GM19023 (cell line): ENCODE data around the gene EPHA8.

Source experiments
- ATAC-seq: cut with Tn5 transposase; IDR thresholded peaks from one replicate; pipeline ENCODE4 v1.9.1; 2021; ENCODE audit warnings: mild to moderate bottlenecking, moderate library complexity; ENCODE audit not compliant: unreplicated experiment

EPHA8 gene

DNA sequence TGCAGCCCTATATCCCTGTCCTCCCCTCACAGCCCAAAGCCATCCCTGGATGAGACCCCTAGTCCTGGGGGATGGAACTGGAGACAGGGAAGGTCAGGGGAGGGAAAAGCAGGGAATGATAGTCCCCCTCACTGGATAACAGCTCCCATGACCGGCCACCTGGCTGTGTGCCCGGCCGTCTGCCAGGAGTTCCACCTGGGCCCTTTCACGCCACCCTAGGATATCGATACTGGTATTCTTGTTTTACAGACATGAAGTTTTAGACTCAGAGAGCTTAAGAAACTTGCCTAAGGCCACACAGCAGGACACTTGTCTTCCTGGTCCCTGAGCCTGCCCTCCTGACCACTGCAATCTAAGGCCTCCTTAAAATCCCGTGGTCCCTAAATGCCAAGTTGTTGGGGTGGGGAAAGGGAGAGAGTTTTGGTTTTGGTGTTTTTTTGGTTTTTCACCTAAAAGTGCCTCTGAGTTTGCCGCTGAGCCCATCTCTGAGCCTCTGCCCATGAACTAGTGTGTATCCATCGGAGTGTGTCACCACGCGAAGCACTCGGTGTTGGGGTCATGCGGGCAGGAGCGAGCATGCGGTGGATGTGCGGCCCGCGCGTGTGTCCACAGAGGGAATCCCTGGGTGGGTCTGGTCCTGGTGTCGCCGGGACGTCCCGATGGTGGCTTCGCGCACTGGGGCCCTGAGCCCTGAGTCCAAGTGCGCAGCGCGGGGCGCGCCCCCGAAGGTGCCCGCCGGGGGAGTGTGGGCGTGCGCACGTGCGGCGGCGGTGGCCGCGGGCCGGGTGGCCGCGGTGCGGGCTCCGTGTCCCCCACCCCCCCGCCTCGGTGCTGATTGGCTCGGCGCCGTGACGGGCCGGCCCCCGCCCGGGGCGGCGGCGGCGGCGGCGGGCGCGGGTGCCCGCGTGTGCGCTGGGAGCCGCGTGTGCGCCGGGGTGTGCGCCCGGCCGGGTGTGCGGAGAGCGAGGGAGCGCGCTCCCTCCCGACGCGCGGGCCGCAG, at the start of gene EPHA8:
EPHA8 (plus strand) TSS at position 906 of the 1,000 bp plus-strand sequence. CDS start 147 bp downstream, outside the sequence.
- no peak for ATAC-seq

DNA sequence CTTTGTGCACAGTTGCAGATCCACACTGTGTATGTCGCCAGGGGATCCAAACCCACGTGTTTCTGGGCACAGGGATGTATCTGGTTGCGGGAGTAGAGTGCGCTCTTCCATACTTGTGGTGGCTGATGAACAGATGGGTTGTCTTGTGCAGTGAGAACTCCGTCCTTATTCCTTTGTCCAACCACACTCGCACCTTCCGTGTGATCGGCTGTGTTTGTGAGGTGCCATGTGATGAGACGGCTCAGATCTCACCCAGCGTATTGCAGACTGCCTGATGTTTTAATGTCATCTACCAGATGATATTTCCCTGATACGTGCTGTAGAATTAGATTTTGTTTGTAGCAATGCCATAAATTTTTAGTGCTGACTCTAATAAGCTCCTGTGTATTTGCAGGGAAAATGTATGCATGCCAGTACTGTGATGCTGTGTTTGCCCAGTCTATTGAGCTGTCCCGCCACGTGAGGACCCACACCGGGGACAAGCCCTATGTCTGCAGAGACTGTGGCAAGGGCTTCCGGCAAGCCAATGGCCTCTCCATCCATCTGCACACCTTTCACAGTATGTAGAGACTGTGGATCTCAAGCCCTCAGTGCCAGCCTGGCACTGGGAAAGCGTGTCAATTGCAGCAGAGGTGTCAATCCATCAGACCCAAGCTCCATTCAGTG, 46.2 kb upstream of the EPHA8 start:
- ATAC-seq: no peak

DNA sequence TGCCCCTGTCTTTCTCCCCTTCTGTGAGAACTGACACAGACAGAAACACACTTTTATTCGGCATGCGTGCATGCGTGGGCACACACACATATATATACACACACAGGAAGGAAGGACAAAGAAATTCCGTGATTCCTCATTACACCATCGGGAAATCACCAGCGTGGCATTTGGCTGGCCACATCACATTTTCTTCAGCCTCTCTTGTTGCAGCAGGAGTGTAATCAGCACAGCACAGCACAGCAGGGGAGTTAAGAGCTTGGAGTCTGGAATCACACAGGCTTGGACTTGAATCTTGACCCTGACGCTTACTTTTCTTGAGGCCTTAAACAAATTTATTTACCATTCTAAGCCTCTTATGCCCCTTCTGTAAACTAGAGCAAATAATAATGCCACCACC, 45.3 kb upstream of the EPHA8 start:
- no peak for ATAC-seq

DNA sequence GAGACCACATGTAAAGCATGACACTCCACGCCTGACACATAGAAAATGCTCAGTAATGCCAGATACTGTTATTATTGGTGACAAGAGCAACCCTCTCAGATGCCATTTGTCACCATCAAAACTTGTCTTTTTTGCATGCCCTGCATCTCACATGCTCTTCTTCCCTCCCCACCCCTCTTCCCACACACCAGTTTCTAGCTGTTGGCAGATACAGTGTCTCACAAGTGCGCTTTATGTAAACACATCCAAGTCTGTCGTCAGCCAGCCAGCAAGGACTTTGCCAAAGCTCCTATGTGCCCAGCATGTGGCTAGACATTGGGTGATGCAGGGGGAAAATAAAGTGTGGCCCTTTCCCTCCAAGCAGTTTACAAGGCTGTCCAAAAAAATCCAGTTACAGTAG, 44.9 kb upstream of the EPHA8 start:
- no peak for ATAC-seq

DNA sequence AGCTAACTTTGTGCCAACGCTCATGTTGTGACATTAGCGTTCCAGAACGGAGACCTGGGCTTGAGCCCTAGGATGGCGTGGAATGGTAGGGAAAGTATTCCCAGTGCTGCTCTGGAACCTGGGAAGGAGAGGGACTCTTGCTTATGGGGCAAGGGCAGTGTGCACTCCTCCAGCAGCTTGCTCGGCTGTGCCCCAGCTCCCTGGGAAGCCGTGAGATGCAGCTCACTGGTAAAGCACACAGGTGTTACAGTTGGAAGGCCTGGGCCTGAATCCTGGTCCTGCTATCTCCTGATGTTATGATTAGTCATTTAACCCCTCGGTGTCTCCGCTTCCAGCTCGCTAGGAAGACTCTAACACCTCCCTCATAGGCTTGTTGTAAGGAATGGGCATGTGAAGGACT, 42.4 kb upstream of the EPHA8 start:
- ATAC-seq: no peak

DNA sequence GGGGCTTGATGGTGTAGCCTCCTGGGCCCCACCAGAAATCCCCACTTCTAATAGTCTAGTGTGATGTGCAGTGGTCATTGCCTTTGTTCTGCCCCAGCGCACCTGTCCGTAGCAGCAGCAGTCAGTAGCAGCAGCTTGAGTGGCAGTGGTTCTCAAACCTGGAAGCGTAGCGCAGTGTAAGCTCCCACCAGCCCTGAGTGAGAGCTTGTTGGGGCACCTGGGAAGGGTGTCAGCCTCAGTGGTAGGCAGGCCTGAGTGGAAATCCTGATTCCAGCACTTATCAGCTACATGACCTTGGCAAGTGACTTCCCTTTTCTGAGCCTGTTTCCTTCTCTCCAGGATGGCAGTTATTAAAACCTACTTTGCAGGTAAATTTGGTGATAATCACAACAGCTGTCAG, 41.6 kb upstream of the EPHA8 start:
- ATAC-seq: no peak

DNA sequence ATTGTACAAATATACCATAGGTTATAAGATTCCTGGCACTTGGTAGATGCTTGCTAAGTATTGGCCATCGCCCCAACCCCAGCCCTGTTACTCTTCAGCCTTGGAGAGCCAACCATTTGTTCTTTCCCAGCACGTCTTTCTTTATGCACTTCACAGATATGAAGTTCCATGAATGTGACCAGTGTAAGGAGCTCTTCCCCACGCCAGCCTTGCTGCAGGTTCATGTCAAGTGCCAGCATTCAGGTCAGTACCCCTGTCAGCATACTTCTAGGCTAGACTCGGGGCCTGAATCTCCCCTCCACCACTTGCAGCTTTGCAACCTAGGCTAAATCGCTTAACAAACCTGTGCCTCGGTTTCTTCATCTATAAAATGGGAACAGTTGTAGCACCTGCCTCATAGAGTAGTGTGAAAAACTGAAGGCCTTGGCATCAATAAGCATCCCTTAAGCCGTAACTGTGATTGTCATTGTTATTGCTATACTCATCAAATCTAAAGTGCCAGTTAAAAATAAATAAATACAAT, 41.0 kb upstream of the EPHA8 start:
- ATAC-seq: no peak

DNA sequence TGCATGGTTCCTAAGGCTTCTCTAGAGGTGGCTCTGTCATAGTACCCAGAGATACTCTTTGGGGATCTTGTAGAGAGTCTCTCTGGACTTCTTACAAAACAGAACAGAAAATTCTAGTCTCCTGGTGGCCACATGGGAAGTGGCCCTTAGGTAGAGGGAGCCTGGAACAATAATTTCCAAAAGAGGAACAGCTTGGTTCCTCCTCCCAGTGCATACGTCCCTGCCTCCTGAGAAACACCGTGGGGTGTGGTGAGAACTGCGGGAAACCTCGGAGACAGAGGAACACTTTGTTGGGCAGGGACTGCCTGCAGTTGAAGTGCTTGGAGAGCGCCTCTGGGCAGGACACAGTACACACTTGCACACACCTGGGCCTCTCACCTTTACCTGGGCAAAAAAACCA, 38.8 kb upstream of the EPHA8 start:
- no peak for ATAC-seq

DNA sequence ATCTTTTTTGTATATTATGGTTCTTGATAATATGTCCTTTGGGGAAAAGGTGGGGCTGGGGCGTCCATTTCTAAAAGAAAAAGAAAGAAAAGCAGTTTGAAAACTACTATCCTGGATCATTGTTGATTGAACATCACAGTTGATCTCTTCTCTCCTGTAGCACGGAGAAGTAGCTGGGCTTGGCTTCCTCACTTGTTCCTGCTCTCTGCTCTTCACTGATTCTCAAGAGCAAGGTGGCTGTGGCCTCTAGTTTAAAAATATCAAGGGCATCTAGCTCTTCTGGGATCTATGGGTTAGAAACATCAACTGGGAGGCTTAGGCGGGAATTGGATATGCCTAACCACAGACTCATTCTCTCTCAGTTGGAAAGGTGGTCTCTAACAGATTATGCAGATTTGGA, 38.1 kb upstream of the EPHA8 start:
- ATAC-seq: no peak

DNA sequence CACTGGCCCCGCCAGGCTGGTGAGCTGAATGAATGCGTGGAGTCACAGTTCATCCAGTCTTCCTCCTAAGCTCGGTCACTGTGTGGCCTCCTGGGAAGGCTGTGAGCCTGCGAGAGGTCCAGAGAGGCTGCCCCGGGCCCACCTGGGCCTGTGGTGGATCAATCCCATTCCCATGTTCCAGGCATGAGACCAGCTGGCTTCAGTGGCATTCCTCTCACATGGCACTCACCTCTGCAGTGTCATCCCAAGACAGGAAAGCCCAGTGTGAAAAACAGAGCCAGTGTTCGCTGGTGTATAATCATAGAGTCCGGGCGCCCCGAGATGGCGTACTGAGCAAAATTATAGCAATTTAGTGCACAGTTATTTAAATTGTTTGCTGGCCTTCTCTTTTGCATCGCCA, 37.6 kb upstream of the EPHA8 start:
- ATAC-seq: no peak

DNA sequence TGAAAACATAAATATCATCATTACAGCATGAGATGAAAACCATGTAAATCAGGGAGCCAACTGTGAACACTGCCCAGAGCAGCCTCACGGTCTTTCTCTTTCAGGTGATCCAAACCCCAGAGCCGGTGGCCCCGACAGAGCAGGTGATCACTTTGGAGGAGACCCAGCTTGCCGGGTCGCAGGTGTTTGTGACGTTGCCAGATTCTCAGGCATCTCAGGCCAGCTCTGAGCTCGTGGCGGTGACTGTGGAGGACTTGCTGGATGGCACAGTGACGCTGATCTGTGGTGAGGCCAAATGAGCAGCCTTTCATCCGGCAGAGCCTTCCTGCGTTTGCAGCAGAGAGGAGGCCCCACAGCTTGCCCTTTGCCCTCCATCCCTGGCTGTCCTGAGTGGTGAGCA, 37.2 kb upstream of the EPHA8 start:
- ATAC-seq: no peak

DNA sequence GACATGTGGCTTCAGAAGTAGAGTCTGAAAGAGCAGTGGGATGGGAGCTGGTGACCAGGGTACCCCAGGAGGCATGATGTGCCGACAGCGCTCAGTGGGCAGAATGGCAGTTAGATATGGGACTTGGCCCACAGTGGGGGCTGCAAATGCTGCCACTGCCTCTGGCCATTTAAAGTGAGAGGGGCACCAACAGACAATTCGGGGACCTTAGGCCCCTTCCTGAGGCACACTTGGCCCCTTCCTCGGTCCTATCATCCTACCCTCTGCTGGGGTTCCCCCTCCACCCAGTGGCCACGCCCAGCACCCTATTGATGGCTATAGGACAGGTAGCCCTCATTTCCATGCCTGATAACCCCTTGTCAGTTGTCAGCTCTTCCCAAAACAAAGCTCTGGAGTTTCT, 36.6 kb upstream of the EPHA8 start:
- ATAC-seq: no peak

DNA sequence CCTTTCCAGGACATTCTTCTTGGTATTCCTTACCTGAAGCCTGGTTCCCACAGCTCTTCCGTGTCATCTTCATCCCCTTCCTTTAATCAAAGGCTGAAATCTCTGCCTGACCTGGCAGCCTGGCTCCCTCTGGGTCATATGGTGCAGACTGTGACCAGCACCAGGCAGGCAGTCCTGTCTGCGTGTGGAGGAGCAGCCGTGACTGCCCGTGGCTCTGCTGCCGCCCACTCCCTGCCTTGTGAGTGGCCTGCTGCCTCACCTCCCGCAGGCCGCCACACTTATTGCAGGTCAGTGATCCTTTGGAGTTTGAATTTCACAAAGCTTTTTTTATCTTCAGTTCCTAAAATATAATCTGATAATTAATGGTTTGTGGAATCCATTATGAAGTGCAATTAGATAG, 36.2 kb upstream of the EPHA8 start:
- ATAC-seq: no peak

DNA sequence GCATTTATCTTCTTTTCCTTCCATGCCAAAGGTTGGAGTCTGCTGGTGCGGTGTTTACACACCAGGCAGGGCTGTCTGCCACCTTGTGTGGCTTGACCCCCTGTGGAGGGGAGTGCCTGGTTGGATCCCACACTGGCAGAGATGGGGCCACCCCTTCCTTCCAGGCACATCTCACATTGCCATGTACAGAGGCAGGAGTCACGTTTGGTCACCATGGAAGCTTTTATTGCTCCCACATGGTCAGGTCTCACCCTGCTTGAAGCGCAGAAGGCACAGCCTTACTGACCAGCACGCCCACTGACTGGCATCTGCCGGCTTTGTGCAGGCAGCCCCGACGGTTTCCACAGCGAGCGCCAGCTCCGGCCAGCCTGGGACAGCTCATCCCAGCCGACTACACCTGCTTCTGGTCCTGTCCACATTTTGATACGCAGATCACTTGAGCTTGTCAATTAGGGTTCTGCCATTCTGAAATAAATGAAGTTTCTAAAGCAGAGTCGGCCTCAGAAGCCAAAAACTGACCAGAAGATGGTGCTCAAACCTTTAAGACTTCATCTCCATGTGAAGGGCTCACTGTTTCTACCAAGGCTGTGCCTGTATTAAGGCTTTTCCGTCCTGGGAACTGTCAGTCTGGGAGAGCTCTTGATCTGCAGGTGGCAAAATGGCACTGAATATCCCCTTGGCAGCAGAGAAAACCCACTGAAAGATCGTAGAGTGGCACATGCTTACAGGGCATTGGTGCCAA, 35.6 kb upstream of the EPHA8 start:
- ATAC-seq: no peak

DNA sequence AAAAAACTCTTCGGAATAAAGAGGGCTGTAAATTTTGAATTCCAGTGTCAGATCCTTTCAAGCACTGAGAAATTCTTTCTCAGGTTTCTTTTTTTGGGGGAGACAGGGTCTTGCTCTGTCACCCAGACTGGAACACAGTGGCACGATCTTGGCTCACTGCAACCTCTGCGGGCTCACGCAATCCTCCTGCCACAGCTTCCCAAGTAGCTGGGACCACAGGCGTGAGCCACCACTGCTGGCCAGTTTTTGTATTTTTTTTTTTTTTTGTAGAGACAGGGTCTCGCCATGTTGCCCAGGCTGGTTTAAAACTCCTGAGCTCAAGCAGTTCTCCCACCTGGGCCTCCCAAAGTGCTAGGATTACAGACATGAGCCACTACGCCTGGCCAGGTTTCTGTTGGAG, 34.8 kb upstream of the EPHA8 start:
- ATAC-seq: no peak

DNA sequence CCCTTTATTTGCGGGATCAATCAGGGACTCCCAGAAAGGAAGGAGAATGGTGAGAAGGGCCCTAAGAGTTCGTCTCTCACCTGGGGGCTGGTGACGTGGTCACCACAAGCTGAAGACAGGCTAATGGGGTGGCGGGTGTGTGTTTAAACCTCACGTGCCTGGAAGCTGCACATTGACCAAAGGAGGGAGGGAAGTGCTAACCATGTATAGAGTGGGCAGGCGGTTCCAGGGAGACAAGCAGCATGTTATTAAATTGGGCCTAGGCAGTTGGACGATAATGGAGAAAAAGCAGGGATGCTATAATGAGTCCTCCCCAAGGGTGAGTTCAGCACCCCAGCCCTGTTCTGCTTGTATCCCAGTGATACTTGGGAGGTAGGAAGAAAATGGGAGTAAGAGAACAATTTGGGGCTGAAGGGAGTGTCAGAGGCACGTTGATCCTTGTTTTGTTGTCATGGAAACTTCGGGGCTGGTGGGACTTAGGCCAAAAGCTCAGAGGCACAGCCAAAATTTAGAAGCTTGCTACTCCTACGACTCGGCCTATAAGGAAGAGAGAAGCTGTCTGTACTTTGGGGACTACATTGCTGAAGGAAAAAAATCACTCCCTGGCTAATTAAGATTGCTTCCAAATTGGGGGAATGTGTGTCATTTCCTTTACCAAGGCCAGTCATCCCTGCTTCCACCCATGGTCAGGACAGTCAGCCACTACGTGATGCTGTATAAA, 33.2 kb upstream of the EPHA8 start:
- no peak for ATAC-seq

DNA sequence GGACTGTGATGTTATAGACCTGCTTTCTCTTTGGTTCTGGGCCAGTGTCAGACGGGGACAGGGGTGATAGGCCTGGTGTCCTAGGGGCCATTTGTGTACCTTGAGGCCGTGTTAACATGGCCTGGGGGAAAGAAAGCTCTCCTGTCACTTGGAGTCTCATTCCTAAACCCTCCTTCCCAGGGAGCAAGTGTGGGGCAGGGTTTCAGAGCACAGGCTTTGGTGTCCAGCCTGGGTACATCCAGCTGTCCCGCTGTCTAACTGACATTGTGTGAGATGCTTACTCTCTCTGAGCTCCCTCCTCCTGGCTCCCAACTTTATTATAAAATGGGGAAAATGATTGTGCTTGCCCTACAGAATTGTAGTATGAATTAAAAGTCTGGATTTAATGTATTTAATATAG, 32.6 kb upstream of the EPHA8 start:
- no peak for ATAC-seq

DNA sequence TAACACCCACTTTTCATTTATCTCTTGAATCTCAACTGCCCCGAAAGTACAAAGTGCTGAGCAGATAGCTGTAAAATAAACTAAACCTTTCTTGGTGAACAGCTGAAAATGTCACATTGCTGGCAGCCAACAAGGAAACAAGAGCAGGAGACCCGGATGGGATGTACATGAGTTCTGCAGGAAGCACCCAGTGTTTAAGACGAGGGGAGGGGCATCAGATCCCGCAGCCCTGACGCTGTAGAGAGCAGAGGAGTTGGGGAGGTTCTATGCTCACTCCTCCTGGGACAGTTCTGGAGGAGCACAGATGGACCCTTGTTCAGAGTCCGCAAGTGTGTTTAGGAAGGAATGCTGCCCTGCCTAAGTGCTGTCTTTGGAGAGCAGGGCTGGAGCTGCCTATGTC, 32.0 kb upstream of the EPHA8 start:
- ATAC-seq: no peak

DNA sequence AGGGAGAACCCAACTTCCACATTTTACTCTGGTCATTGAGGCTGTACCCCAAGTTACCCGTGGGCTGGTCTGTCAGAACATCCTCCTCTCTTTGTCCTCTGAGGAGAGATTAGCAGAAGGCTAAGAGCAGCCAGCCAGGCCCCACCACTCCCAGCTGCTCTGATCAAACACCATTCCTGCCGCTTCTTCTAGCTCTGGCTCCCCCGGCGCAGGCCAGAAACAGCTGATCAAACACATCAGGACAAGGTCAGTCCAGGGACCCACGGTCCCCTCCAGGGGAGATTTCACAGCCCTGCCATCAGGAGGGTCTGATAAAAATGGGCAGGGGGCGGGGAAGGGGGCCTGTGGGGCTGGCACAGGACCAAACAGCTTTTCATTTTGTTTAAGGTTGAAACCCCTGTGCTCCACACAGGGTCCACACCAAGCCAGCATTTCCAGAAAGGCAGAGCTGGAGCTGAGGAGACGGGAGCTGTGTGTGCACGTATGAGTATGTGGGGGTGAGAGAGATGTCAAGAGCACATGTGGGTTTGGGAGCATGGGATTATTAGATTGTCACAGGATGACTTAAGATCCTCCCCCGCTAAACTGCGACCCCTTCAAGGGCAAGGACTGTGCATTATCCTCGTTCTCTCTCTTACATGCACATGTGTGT, 29.9 kb upstream of the EPHA8 start:
- ATAC-seq: no peak

DNA sequence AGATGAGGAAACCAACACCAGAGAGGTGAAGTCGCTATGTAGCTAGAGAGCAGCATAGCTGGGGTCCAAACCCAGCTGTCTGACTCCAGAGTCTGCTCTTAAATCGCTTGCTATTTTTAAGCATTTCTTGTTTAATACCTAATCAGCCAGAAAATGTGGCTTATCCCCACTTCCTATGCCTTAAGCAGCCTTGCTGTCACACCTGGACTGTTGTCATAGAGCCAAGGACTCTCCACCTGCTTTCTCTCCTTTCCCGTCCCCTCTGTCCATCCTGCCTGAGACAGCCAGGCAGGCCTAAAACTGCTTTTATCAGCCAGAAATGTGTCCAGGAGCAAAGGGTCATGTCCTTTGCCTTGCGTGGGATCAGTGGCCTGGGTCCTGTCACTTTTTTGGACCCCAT, 28.3 kb upstream of the EPHA8 start:
- ATAC-seq: no peak
